Transverse colon (tissue), 3 donors: ENCODE measurements around the gene BLTP3A.
"Not testable (repeated sequence)": the region's sequence is repeated elsewhere in the genome, so short reads cannot be mapped to it uniquely, and the experiment has no call there.

ENCODE experiments used
- CTCF ChIP-seq, 5 experiments: fragments of 200-600 bp in 3 of 5; fragments of 450-650 bp in 2 of 5; sonication (generic) in 3 of 5; IDR thresholded peaks; 1 replicate in 2 of 5; 2 replicates in 3 of 5; pipeline ENCODE4 v1.5.1; 2016 to 2017; ENCODE audit warnings: antibody characterized with exemption in 5 of 5, inconsistent platforms in 3 of 5, mild to moderate bottlenecking in 2 of 5, moderate library complexity in 1 of 5
- POLR2A ChIP-seq: fragments of 450-650 bp; IDR thresholded peaks from one replicate; pipeline ENCODE4 v1.6.1; 2016; ENCODE audit warnings: antibody characterized with exemption, mild to moderate bottlenecking, moderate library complexity

- TF ChIP-seq CTCF (IDR thresholded peaks at IDR 0.05); POLR2A: not testable (repeated sequence)
These were observed 27.1 kb downstream of the BLTP3A start for GRCh38 chr6:34818872-34819570.
